Adipose tissue (tissue), 3 donors: ENCODE results near the gene FUT7. TPM values are rescaled to one million over a fixed set of nuclear protein-coding genes. Genes with fewer than 3 reads are reported as not detected.

Experiments used
- H3K27ac ChIP-seq: one replicate; pipeline ENCODE4 v1.5.1; 2013; ENCODE audit warnings: low read depth, low read length
- WGBS, 3 donors: extraction: QIAGEN DNeasy Blood & Tissue Kit; methylation state at CpG; one replicate each; pipeline ENCODE4 v1.1.7; 2013; 5-methylcytosine and 5-hydroxymethylcytosine counted together
- polyA plus RNA-seq, 3 donors: library from polyadenylated mRNA; stranded (reverse); fragments of 200-250 nt; gene quantifications; one replicate each; pipeline ENCODE4 v1.2.3, GENCODE V29; 2013
- donor health status: healthy with polysubstance abuse.
- donor health status: Bipolar disorder and iron deficiency.
- donor health status: healthy.

FUT7 gene
- 1 to 10 TPM in 2 of 3 donors, under 1 TPM in 1; 0.10 to 1.5 (median 1.1) TPM for polyA plus RNA-seq

GRCh38 chr9:137031904-137032640 lies at the start of gene FUT7:
TSS of gene FUT7 (minus strand) at chr9:137032088. CDS start at chr9:137031991, 97 bp downstream.
- no peak within 1 kb of the TSS for H3K27ac ChIP-seq
- WGBS, 3 donors = 51 to 68% (median 54%) methylated on average over 15 to 16 of the region's 16 CpGs

- 93 to 95% (median 94%) methylated on average over 23 to 24 of the region's 24 CpGs for WGBS, 3 donors
These were observed 48.6 kb upstream of the FUT7 start for GRCh38 chr9:137080260-137081122.

GRCh38 chr9:137079401-137079787 lies 47.5 kb upstream of the FUT7 start:
- H3K27ac ChIP-seq = no peak overlapping the region

More at GRCh38 chr9:137080260-137081122, 48.6 kb upstream of the FUT7 start:
- no peak overlapping the region for H3K27ac ChIP-seq

GRCh38 chr9:137078701-137079400 lies 47.0 kb upstream of the FUT7 start:
- 64 to 80% (median 70%) methylated on average over 50 to 51 of the region's 51 CpGs for WGBS, 3 donors
- no peak overlapping the region for H3K27ac ChIP-seq

More at GRCh38 chr9:137079401-137079787, 47.5 kb upstream of the FUT7 start:
- WGBS, 3 donors = 86 to 95% (median 92%) methylated on average over 13 of the region's 13 CpGs

GRCh38 chr9:137077758-137078693 lies 46.1 kb upstream of the FUT7 start:
- no peak overlapping the region for H3K27ac ChIP-seq

GRCh38 chr9:137077010-137077747 lies 45.3 kb upstream of the FUT7 start, which contains the start of gene UAP1L1:
TSS of gene UAP1L1 (plus strand) at chr9:137077517. CDS start at chr9:137077533, 16 bp downstream.
- no peak within 1 kb of the TSS for H3K27ac ChIP-seq
- WGBS, 3 donors = 2 to 3% (median 3%) methylated on average over 53 to 85 of the region's 87 CpGs

More at GRCh38 chr9:137077758-137078693, 46.1 kb upstream of the FUT7 start:
- WGBS, 3 donors = 17 to 20% (median 18%) methylated on average over 65 to 76 of the region's 76 CpGs

- WGBS, 3 donors = 64 to 76% (median 67%) methylated on average over 15 of the region's 15 CpGs
- no peak overlapping the region for H3K27ac ChIP-seq
These were observed 44.7 kb upstream of the FUT7 start for GRCh38 chr9:137076636-137077009.

GRCh38 chr9:137075275-137075775 lies 43.4 kb upstream of the FUT7 start:
- WGBS, 3 donors = 79 to 94% (median 84%) methylated on average over 12 of the region's 12 CpGs
- no peak overlapping the region for H3K27ac ChIP-seq

- no peak overlapping the region for H3K27ac ChIP-seq
- WGBS, 3 donors = 84 to 88% (median 86%) methylated on average over 12 of the region's 12 CpGs
These were observed 42.9 kb upstream of the FUT7 start for GRCh38 chr9:137074657-137075274.

GRCh38 chr9:137073992-137074399 lies 42.1 kb upstream of the FUT7 start:
- 79 to 90% (median 86%) methylated on average over 8 of the region's 8 CpGs for WGBS, 3 donors
- no peak overlapping the region for H3K27ac ChIP-seq

- WGBS, 3 donors = 71 to 90% (median 88%) methylated on average over 2 of the region's 2 CpGs
- H3K27ac ChIP-seq = no peak overlapping the region
These were observed 39.4 kb upstream of the FUT7 start for GRCh38 chr9:137071282-137071681.

- WGBS, 3 donors = 15 to 20% (median 18%) methylated on average over 6 of the region's 6 CpGs
- H3K27ac ChIP-seq = no peak overlapping the region
These were observed 39.0 kb upstream of the FUT7 start for GRCh38 chr9:137070906-137071275.

GRCh38 chr9:137070201-137070905 lies 38.5 kb upstream of the FUT7 start, which contains the start of gene SAPCD2:
TSS of gene SAPCD2 (minus strand) at chr9:137070557. CDS start at chr9:137070460, 97 bp downstream.
- 0 to 1% (median 1%) methylated on average over 62 to 74 of the region's 74 CpGs for WGBS, 3 donors
- no peak within 1 kb of the TSS for H3K27ac ChIP-seq

- H3K27ac ChIP-seq = no peak overlapping the region
- 6 to 8% (median 7%) methylated on average over 36 to 52 of the region's 52 CpGs for WGBS, 3 donors
These were observed 37.7 kb upstream of the FUT7 start for GRCh38 chr9:137069508-137070091.
